Natural killer cell treated with Interleukin-12 subunit alpha and Interleukin-12 subunit beta and Interleukin-15 and Interleukin-18, amount 100 ng/mL, for 72 hours (primary cell): ENCODE results near the gene GMDS. TPM values are rescaled to one million over a fixed set of nuclear protein-coding genes. Genes with fewer than 3 reads are reported as not detected.

Source experiments
- ATAC-seq, 2 donors: fragments of 150-1000 bp; cut with Tn5 transposase in 1 of 2; sonication (Bioruptor Pico), chemical (Tn5 transposase) in 1 of 2; 2 replicates each; pipeline ENCODE4 v1.10.0; 2021
- DNase-seq: peaks from one replicate; pipeline ENCODE4 v3.0.0; 2022; ENCODE audit warnings: low spot score
- H3K27ac Mint-ChIP-seq, 2 donors: 1 replicate in 1 of 2; 2 replicates in 1 of 2; pipeline ENCODE4 v1.8.0; 2022; ENCODE audit warnings: mixed read lengths in 2 of 2, mild to moderate bottlenecking in 1 of 2, moderate library complexity in 1 of 2
- H3K27me3 Mint-ChIP-seq, 2 donors: 1 replicate in 1 of 2; 2 replicates in 1 of 2; pipeline ENCODE4 v1.8.0; 2022; ENCODE audit warnings: mixed read lengths in 2 of 2
- H3K36me3 Mint-ChIP-seq: one replicate; pipeline ENCODE4 v1.8.0; 2022; ENCODE audit warnings: mixed read lengths
- H3K4me1 Mint-ChIP-seq, 2 donors: 1 replicate in 1 of 2; 2 replicates in 1 of 2; pipeline ENCODE4 v1.8.0; 2022; ENCODE audit warnings: low read depth in 2 of 2, mixed read lengths in 2 of 2, mild to moderate bottlenecking in 1 of 2
- H3K4me3 Mint-ChIP-seq: one replicate; pipeline ENCODE4 v1.8.0; 2022; ENCODE audit warnings: mixed read lengths
- H3K9me3 Mint-ChIP-seq: 2 replicates; pipeline ENCODE4 v1.8.0; 2022; ENCODE audit warnings: mixed read lengths
- total RNA-seq, 2 donors: library from RNA; stranded (reverse); gene quantifications; one replicate each; pipeline ENCODE4 v1.2.3, GENCODE V29; 2022

The GMDS gene
- total RNA-seq, 2 donors from 2014 or later: 23.7 to 39.4 TPM

DNA sequence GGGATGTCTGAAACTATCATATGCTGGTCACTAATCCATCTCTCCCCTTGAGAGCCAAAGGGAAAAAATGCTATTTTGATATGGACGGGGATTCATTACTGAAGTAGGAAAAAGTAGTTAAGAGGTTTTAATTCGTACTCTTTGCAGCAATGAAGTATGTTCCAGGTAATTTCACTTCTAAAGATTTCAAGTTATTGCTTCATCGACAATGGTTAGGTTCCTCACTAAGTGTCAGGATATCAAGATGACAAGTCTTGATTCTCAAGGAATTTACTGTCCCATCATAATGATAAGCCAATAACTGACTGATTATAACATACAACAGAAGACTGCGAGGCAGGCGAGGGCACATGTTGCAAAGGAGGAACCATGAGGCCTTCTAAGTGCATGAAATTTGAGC, 57.0 kb downstream of the GMDS start:
- no peak for ATAC-seq
- no peak for DNase-seq
- H3K4me1 Mint-ChIP-seq: peaks cover 7 to 14% of the 10 kb centered on the region in 2 donors
- no peaks in the 10 kb centered on the region for H3K9me3 Mint-ChIP-seq
- H3K27me3 Mint-ChIP-seq: no peaks in the 10 kb centered on the region
- no peak overlapping the region for H3K27ac Mint-ChIP-seq
- H3K36me3 Mint-ChIP-seq: no peaks in the 10 kb centered on the region
- H3K4me3 Mint-ChIP-seq: no peak overlapping the region

DNA sequence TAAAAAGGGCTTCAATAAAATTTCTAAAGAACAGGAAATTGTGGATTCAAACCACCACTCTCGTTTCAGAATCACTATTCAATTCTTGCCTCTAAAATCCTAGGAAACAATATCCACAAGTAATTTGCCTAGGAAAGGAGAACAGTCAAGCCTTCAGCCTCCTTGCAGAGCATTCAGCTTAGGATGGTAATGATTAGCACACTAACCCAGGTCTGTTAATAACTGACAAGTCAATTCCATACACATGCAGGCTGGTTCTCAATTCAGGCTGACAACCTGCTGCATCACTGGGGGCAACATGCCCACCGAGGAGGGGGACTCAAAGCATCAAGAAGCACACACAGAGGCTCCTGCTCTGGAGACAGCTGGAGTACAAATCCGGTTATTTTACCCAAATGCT, 57.6 kb downstream of the GMDS start:
- H3K27ac Mint-ChIP-seq: no peak overlapping the region
- H3K9me3 Mint-ChIP-seq: no peaks in the 10 kb centered on the region
- H3K4me1 Mint-ChIP-seq: peaks cover 7 to 14% of the 10 kb centered on the region in 2 donors
- H3K4me3 Mint-ChIP-seq: no peak overlapping the region
- ATAC-seq (no peak), DNase-seq (no peak)
- H3K27me3 Mint-ChIP-seq: no peaks in the 10 kb centered on the region
- no peaks in the 10 kb centered on the region for H3K36me3 Mint-ChIP-seq

DNA sequence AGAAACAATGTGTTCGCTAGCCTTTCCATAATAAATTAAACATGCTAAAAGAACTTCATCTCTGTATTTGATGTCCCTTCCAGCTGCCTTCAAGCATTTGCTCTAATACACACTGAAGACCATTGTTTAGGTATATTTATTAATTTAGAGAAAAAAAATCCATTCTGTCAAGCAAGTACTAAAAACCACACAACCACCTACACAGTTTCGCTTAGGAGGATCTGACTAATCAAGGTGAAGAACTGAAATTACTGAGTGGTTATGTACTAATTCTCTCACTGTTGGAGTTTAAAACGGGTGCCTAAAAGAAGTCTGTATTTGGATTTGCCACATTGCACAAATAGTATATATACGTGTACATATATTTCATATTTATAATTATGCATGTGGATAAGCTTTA, 58.9 kb downstream of the GMDS start:
- DNase-seq (no peak), ATAC-seq (no peak)
- Mint-ChIP-seq H3K27ac (no peak overlapping the region), H3K4me3 (no peak overlapping the region), H3K9me3 (no peaks in the 10 kb centered on the region), H3K4me1 (peaks cover 10 to 18% of the 10 kb centered on the region in 2 donors), H3K36me3 (no peaks in the 10 kb centered on the region), H3K27me3 (peaks cover 0 to 3% of the 10 kb centered on the region in 2 donors)

DNA sequence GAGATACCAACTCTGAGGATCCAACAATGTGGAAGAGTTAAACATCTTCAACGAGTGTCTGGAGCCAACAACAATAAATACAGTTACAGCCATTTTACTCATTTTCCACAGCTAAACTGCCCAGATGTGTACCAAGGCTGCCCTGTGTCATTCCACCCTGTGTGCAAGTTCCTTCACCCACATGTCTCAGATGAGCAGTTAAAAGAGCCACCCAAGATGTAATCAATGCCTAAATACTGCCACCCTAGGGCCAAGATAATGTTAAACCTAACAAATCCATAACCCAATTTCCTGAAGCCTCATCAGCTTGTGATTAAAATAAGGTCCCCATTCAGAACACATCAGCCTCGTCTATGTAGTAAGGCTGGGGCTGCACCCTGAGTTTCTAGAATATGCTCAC, 59.9 kb downstream of the GMDS start:
- H3K4me1 Mint-ChIP-seq: peaks cover 11 to 23% of the 10 kb centered on the region in 2 donors
- H3K4me3 Mint-ChIP-seq: no peak overlapping the region
- DNase-seq (no peak), ATAC-seq (no peak)
- H3K36me3 Mint-ChIP-seq: no peaks in the 10 kb centered on the region
- no peaks in the 10 kb centered on the region for H3K9me3 Mint-ChIP-seq
- H3K27ac Mint-ChIP-seq: no peak overlapping the region
- peaks cover 0 to 3% of the 10 kb centered on the region in 2 donors for H3K27me3 Mint-ChIP-seq

DNA sequence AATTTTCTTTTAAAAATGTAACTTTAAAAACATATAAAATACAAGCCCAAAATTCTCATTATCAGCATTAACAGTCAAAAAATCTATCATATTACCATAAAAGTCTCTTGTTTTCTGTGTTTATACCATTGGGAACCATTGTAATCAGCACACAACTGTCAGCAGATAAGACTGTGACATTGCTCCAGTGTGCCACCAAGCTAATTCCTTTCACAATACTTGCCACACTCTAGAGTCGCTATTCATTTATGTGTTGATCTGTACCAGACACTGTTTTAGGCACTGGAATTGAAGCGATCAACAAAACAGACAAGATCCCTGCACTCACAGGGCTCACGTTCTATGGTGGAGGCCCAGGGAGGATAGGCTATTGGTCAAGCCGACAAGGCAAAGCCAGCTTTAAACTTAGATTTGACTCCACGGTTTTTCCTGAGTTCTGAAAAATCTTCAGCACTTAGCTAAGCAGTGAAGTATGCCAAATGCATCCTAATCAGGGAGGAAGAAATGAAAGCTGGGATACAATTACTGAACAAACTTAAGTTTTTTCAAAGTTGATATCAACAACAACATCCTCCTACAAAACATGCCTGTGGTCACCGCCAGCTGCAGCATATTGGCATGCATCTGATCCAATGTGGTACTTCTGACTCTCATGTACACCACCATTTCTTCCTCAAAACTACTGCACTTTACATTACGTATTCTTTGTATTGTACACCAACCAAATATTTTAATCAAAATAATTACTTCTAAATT, 60.5 kb downstream of the GMDS start:
- no peak for DNase-seq
- Mint-ChIP-seq H3K27ac (no peak overlapping the region), H3K36me3 (no peaks in the 10 kb centered on the region), H3K27me3 (peaks cover 0 to 3% of the 10 kb centered on the region in 2 donors), H3K4me3 (no peak overlapping the region), H3K9me3 (no peaks in the 10 kb centered on the region), H3K4me1 (peaks cover 11 to 23% of the 10 kb centered on the region in 2 donors)
- ATAC-seq: no peak

DNA sequence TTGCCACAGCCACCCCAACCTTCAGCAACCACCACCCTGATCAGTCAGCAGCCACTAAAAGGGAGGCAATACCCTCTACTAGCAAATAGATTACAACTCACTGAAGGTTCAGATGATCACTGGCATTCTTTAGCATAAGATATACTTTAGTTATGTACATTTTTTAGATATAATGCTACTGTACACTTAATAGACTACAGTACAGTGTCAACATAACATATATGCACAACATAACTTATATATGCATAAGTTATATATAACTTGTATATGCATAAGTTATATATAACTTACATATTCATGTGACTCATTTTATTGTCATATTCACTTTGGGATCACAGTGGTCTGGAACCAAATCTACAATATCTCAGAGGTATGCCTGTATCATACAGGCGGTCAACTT, 61.7 kb downstream of the GMDS start:
- H3K4me3 Mint-ChIP-seq: no peak overlapping the region
- no peak overlapping the region for H3K27ac Mint-ChIP-seq
- DNase-seq (no peak), ATAC-seq (no peak)
- H3K9me3 Mint-ChIP-seq: no peaks in the 10 kb centered on the region
- H3K36me3 Mint-ChIP-seq: no peaks in the 10 kb centered on the region
- H3K4me1 Mint-ChIP-seq: peaks cover 11 to 19% of the 10 kb centered on the region in 2 donors
- H3K27me3 Mint-ChIP-seq: peaks cover 0 to 3% of the 10 kb centered on the region in 2 donors

DNA sequence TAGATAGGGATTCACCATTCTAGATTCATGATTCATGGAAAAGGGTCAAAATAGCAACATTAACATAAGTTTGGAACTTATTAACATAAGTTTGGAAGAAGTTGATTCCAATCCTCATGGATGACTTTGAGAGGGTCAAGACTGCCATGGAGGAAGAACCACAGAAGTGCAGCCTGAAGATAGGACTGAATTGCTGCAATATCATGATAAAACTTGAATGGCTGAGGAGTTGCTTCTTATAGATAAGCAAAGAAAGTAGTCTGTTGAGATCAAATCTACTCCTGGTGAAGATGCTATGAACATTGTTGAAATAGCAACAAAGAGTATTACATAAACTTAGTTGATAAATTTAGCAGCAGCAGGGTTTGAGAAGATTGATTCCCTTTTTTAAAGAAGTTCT, 62.2 kb downstream of the GMDS start:
- DNase-seq: no peak
- H3K4me1 Mint-ChIP-seq: peaks cover 11 to 15% of the 10 kb centered on the region in 2 donors
- peaks cover 0 to 3% of the 10 kb centered on the region in 2 donors for H3K27me3 Mint-ChIP-seq
- peaks cover 2% of the 10 kb centered on the region for H3K36me3 Mint-ChIP-seq
- no peak overlapping the region for H3K27ac Mint-ChIP-seq
- ATAC-seq: no peak
- H3K9me3 Mint-ChIP-seq: peaks cover 3% of the 10 kb centered on the region
- H3K4me3 Mint-ChIP-seq: no peak overlapping the region

DNA sequence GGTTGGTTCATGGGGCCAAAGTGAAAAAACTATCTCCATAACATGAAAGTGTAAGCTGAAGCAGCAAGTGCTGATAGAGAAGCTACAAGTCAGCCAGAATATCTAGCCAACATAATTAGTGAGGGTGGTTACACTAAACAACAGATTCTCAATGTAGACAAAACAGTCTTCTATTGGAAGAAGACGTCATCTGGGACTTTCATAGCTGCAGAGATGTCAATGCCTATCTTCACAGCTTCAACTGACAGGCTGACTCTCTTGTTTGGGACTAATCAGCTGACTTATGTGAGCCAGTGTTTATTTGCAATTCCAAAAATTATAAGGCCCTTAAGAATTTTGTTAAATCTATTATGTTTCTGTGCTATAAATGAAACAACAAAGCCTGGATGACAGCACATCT, 63.2 kb downstream of the GMDS start:
- DNase-seq (no peak), ATAC-seq (no peak)
- Mint-ChIP-seq H3K9me3 (peaks cover 3% of the 10 kb centered on the region), H3K27me3 (peaks cover 0 to 3% of the 10 kb centered on the region in 2 donors), H3K4me3 (no peak overlapping the region), H3K4me1 (peaks cover 11 to 15% of the 10 kb centered on the region in 2 donors), H3K36me3 (peaks cover 12% of the 10 kb centered on the region), H3K27ac (no peak overlapping the region)

DNA sequence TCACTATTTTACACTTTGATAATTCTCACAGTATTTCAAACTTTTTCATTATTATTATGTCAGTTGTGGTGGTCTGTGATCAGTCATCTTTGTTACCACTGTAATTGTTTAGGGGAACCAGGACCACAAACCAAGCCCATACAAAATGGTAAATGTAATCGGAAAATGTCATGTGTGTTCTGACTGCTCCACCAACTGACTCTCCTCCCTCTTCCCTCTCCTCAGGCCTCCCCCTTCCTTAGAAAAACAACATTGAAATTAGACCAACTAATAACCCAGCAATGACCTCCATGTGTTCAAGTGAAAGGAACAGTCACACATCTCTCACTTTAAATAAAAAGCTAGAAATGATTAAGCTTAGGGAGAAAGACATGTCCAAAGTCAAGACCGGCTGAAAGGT, 63.8 kb downstream of the GMDS start:
- DNase-seq: no peak
- ATAC-seq: no peak
- H3K27ac Mint-ChIP-seq: no peak overlapping the region
- peaks cover 13% of the 10 kb centered on the region for H3K36me3 Mint-ChIP-seq
- peaks cover 0 to 3% of the 10 kb centered on the region in 2 donors for H3K27me3 Mint-ChIP-seq
- H3K9me3 Mint-ChIP-seq: peaks cover 3% of the 10 kb centered on the region
- H3K4me1 Mint-ChIP-seq: peaks cover 15 to 18% of the 10 kb centered on the region in 2 donors
- H3K4me3 Mint-ChIP-seq: no peak overlapping the region

DNA sequence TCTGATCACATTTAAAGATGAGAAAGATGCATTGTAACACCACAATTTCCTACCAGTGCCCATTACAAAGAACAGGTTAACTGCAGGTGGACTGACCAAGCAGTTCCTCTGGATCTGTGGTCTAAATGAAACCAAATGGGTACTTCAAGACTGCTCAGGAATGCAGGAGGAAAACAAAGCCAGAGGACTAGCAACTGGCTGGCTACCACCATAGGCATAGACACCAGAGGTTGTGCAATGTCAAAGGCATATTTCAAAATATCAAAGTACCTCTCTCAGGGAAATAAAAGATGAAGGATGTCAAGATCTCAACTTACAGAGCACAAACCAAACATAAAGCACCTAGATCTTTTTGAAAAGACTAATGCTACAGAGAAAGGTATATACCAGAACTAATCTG, 65.5 kb downstream of the GMDS start:
- Mint-ChIP-seq H3K27me3 (peaks cover 0 to 3% of the 10 kb centered on the region in 2 donors), H3K4me1 (peaks cover 20 to 23% of the 10 kb centered on the region in 2 donors), H3K27ac (no peak overlapping the region), H3K36me3 (peaks cover 13% of the 10 kb centered on the region), H3K4me3 (no peak overlapping the region), H3K9me3 (peaks cover 3% of the 10 kb centered on the region)
- no peak for ATAC-seq
- DNase-seq: no peak

DNA sequence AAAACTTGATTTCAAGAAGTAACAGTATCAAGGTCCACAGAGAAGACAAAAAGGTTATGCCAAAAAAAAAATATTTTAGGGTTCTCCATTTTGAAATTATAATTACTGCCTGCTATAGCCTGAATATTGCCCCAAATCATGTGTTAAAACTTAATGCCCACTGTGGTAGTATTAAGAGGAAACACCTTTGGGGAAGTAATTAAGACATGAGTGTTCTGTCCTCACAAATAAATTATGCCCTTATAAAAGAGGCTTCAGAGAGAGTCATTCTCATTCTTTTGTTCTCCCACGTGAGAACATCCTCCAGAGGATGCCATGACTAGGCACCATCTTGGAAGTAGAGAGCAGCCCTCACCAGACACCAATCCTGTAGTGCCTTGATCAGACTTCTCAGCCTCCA, 66.2 kb downstream of the GMDS start:
- DNase-seq (no peak), ATAC-seq (no peak)
- H3K36me3 Mint-ChIP-seq: peaks cover 13% of the 10 kb centered on the region
- H3K27ac Mint-ChIP-seq: no peak overlapping the region
- H3K4me3 Mint-ChIP-seq: no peak overlapping the region
- H3K27me3 Mint-ChIP-seq: peaks cover 0 to 3% of the 10 kb centered on the region in 2 donors
- peaks cover 3% of the 10 kb centered on the region for H3K9me3 Mint-ChIP-seq
- H3K4me1 Mint-ChIP-seq: peaks cover 18 to 20% of the 10 kb centered on the region in 2 donors

DNA sequence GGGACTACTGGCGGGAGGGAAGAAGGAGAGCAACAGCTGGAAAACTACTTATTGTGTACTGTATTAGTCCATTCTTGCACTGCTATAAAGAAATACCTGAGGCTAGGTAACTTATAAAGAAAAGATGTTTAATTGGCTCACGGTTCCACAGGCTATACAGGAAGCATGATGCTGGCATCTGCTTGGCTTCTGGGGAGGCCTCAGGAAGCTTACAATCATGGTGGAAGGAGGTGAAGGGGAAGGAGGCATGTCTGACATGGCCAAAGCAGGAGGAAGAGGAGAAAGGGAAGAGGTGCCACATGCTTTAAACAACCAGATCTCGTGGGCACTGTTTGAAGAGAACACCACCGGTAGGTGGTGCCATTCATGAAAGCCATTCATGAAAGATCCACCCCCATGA, 67.3 kb downstream of the GMDS start:
- Mint-ChIP-seq H3K4me1 (peaks cover 15 to 16% of the 10 kb centered on the region in 2 donors), H3K27me3 (peaks cover 0 to 3% of the 10 kb centered on the region in 2 donors), H3K4me3 (no peak overlapping the region), H3K36me3 (peaks cover 13% of the 10 kb centered on the region), H3K27ac (no peak overlapping the region), H3K9me3 (peaks cover 3% of the 10 kb centered on the region)
- DNase-seq: no peak
- no peak for ATAC-seq

DNA sequence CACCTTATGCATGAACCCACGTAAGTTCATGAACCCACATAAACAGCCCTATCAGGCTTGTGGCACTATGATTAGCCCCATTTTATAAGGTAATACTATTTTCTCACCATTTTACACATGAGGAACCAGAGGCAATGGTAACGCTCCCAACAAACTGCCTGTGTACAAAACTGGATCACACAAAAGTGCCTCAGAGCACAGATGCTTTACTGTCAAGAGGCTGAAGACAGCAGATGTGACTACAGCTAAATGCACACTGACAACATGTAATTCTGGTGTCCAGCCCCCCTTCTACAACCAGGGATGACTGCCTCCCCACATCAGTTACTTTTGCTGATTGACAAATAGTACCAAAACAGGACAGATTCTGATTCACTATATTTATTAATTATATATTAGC, 69.6 kb downstream of the GMDS start:
- Mint-ChIP-seq H3K4me1 (peaks cover 9 to 15% of the 10 kb centered on the region in 2 donors), H3K4me3 (no peak overlapping the region)
- ATAC-seq: no peak

DNA sequence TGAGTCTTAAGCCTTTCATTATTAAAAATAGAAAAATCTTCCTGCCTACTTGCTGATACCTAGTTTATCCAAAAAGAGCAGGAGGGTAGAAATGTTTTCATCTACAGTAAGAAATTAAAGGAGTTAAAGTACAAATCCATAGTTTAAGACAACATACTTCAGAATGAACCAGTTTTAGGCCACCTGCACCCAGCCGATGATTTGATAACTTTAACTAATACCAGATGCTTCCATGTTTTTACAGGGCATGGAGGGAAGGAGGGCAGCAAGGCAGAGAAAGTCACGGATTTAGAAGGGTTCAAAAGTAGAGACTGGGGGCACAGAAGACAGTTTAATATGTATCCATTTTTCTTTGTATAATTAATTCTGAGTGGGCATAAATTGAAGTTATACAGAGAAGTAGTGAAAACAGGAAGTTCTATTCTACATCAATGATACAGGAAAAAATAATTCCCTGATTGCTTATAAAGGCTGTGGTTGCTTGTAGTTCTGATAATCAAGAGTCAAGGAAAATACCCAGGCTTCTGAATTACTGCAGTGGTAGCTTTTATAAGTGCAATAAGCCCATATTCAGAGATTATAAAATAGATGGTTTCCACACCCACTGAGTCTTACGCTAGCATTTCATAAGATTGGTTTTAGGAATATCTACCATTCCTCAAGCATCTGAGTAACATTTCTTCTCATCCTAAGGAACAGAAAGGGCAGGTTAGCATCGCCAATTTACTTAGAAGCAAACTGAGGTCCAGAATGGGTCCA, 72.0 kb downstream of the GMDS start:
- Mint-ChIP-seq H3K27ac (no peak overlapping the region), H3K4me3 (no peak overlapping the region), H3K36me3 (peaks cover 12% of the 10 kb centered on the region), H3K4me1 (peaks cover 9 to 15% of the 10 kb centered on the region in 2 donors), H3K9me3 (peaks cover 1% of the 10 kb centered on the region), H3K27me3 (no peaks in the 10 kb centered on the region)
- no peak for DNase-seq
- no peak for ATAC-seq

More for the DNA sequence above, 69.6 kb downstream of the GMDS start:
- no peak overlapping the region for H3K27ac Mint-ChIP-seq
- peaks cover 13% of the 10 kb centered on the region for H3K36me3 Mint-ChIP-seq
- no peak for DNase-seq
- H3K9me3 Mint-ChIP-seq: peaks cover 3% of the 10 kb centered on the region
- H3K27me3 Mint-ChIP-seq: no peaks in the 10 kb centered on the region
